DND-41 (cell line): Measurements from ENCODE around the gene SNRPA1.
A peak's percentile ranks its signal among the peaks of the same experiment; 100 is the strongest.

Source experiments
- ATAC-seq: fragments of 200-7000 bp; cut with Tn5 transposase; 3 replicates; pipeline ENCODE4 v1.9.1; 2021; ENCODE audit warnings: low read depth; ENCODE audit not compliant: insufficient read depth
- DNase-seq: peaks from one replicate; pipeline ENCODE4 v3.0.0-alpha.2; 2020
- H2AFZ ChIP-seq: 2 replicates; pipeline ENCODE4 v1.6.0; 2012; ENCODE audit warnings: low read depth, low read length
- H3K27ac ChIP-seq: 2 replicates; pipeline ENCODE4 v1.5.1; 2012; ENCODE audit warnings: low read length, inconsistent platforms
- H3K27me3 ChIP-seq: fragments of 200-600 bp; sonication (generic); 2 replicates; pipeline ENCODE4 v1.6.0; 2012; ENCODE audit warnings: low read length, mild to moderate bottlenecking, inconsistent platforms; ENCODE audit not compliant: insufficient read depth, poor library complexity
- H3K36me3 ChIP-seq: 2 replicates; pipeline ENCODE4 v1.5.1; 2012; ENCODE audit warnings: low read length, inconsistent platforms; ENCODE audit not compliant: insufficient read depth
- H3K4me1 ChIP-seq: 2 replicates; pipeline ENCODE4 v1.5.1; 2012; ENCODE audit warnings: mild to moderate bottlenecking, low read length; ENCODE audit not compliant: insufficient read depth
- H3K4me2 ChIP-seq: 2 replicates; pipeline ENCODE4 v1.6.0; 2012; ENCODE audit warnings: mild to moderate bottlenecking, moderate library complexity, low read length, inconsistent platforms; ENCODE audit not compliant: insufficient read depth
- H3K4me3 ChIP-seq, 2 experiments: fragments of 200-600 bp in 1 of 2; shearing (Covaris generic) in 1 of 2; 2 replicates each; pipeline ENCODE4 v1.5.1; 2012 to 2016; ENCODE audit warnings: inconsistent platforms in 2 of 2, low read length in 2 of 2, mild to moderate bottlenecking in 2 of 2, low read depth in 1 of 2, moderate library complexity in 1 of 2
- H3K79me2 ChIP-seq: 2 replicates; pipeline ENCODE4 v1.6.0; 2012; ENCODE audit warnings: low read length, inconsistent platforms; ENCODE audit not compliant: insufficient read depth
- H3K9ac ChIP-seq: 2 replicates; pipeline ENCODE4 v1.6.0; 2012; ENCODE audit warnings: low read depth, mild to moderate bottlenecking, inconsistent platforms, low read length, moderate library complexity
- H3K9me3 ChIP-seq: 2 replicates; pipeline ENCODE4 v1.5.1; 2012; ENCODE audit warnings: low read length, moderate library complexity, mild to moderate bottlenecking, inconsistent platforms; ENCODE audit not compliant: insufficient read depth, severe bottlenecking
- H4K20me1 ChIP-seq: 2 replicates; pipeline ENCODE4 v1.6.0; 2012; ENCODE audit warnings: low read length; ENCODE audit not compliant: insufficient read depth
- CTCF ChIP-seq: IDR thresholded peaks from 2 replicates; pipeline ENCODE4 v1.5.1; 2012; ENCODE audit warnings: borderline replicate concordance, low read length, moderate library complexity, mild to moderate bottlenecking; ENCODE audit not compliant: poor library complexity, severe bottlenecking; ENCODE audit errors: extremely low read depth
- EZH2 ChIP-seq: IDR thresholded peaks from 3 replicates; pipeline ENCODE4 v1.6.1; 2012; ENCODE audit warnings: borderline replicate concordance, low read depth, mild to moderate bottlenecking, moderate library complexity, low read length, inconsistent platforms; ENCODE audit not compliant: severe bottlenecking

SNRPA1 gene

GRCh38 chr15:101294731-101295606 lies at the start of gene SNRPA1:
Gene SNRPA1 (minus strand): TSS chr15:101295248. CDS start chr15:101295178, 70 bp downstream.
- TF ChIP-seq CTCF (no peak), EZH2 (no peak)
- peak within 1 kb of the TSS; percentile 95 for H2AFZ ChIP-seq
- H3K36me3 ChIP-seq: peaks cover 33% of the 10 kb centered on the region

GRCh38 chr15:101342056-101342455 lies 47.0 kb upstream of the SNRPA1 start:
- no peaks in the 10 kb centered on the region for H3K79me2 ChIP-seq

More at GRCh38 chr15:101294731-101295606, at the start of gene SNRPA1:
- peaks cover 47% of the 10 kb centered on the region for H3K4me1 ChIP-seq
- no peaks in the 10 kb centered on the region for H3K27me3 ChIP-seq
- H3K9me3 ChIP-seq: no peaks in the 10 kb centered on the region
- peak within 1 kb of the TSS; percentile 92 for H3K4me2 ChIP-seq
- DNase-seq (peak; percentile 95), ATAC-seq (peak; percentile 82)
- H3K27ac ChIP-seq: peak within 1 kb of the TSS; percentile 90
- peaks cover 67% of the 10 kb centered on the region for H3K79me2 ChIP-seq
- H4K20me1 ChIP-seq: peaks cover 43% of the 10 kb centered on the region
- peak within 1 kb of the TSS; percentile 81 for H3K9ac ChIP-seq
- peak within 1 kb of the TSS; percentile 98 to 99 for H3K4me3 ChIP-seq

GRCh38 chr15:101338502-101339057 lies 43.5 kb upstream of the SNRPA1 start:
- Histone ChIP-seq H3K27ac (peak overlapping the region; percentile 85), H3K36me3 (no peaks in the 10 kb centered on the region; the same call in 1 of the 2 replicates), H3K79me2 (no peaks in the 10 kb centered on the region), H3K4me2 (peak overlapping the region; percentile 18; the same call in 1 of the 2 replicates), H3K4me3 (no peak overlapping the region), H3K4me1 (peaks cover 43% of the 10 kb centered on the region), H3K9ac (peak overlapping the region; percentile 47), H2AFZ (no peak overlapping the region), H3K27me3 (no peaks in the 10 kb centered on the region), H3K9me3 (peaks cover 20% of the 10 kb centered on the region), H4K20me1 (no peaks in the 10 kb centered on the region)
- ATAC-seq: no peak
- DNase-seq: no peak
- TF ChIP-seq CTCF (no peak), EZH2 (no peak)

More at GRCh38 chr15:101342056-101342455, 47.0 kb upstream of the SNRPA1 start:
- ATAC-seq (no peak), DNase-seq (no peak)
- H3K9ac ChIP-seq: no peak overlapping the region
- peaks cover 34% of the 10 kb centered on the region for H3K4me1 ChIP-seq
- TF ChIP-seq EZH2: no peak
- no peak for TF ChIP-seq CTCF
- no peak overlapping the region for H3K4me3 ChIP-seq
- no peaks in the 10 kb centered on the region for H4K20me1 ChIP-seq
- no peaks in the 10 kb centered on the region for H3K27me3 ChIP-seq
- H2AFZ ChIP-seq: no peak overlapping the region
- H3K9me3 ChIP-seq: no peaks in the 10 kb centered on the region
- no peaks in the 10 kb centered on the region for H3K36me3 ChIP-seq
- no peak overlapping the region for H3K4me2 ChIP-seq
- H3K27ac ChIP-seq: no peak overlapping the region
